Stimulated activated CD4-positive, alpha-beta T cell treated with anti-CD3 and anti-CD28 coated beads, Interleukin-15, amount 100 ng/mL, for 48 hours (primary cell): ENCODE measurements around the gene MAIP1.

Experiments
- DNase-seq, 2 donors: peaks; one replicate each; pipeline ENCODE4 v3.0.0-alpha.2; 2020; ENCODE audit warnings: low read depth in 2 of 2

Gene MAIP1

DNA sequence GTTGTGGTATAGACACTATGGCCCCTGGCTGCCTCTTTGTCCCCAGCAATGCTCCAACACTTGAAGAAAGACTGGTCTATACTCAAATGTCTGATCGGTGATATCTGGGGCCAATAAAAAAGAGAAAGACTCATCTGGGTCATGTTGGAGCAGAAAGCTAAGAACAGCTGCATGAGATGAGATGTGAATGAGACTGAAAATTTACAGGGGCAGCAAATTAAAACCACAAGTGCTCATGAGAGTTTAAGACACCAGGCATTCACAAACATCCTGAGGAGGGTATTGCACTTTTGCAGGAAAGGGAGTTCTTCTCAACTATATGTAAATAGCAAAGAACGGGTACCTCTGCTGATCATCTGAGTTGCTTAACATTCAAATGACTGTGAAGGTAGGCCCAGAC, 36.3 kb downstream of the MAIP1 start:
- DNase-seq, result no peak

DNA sequence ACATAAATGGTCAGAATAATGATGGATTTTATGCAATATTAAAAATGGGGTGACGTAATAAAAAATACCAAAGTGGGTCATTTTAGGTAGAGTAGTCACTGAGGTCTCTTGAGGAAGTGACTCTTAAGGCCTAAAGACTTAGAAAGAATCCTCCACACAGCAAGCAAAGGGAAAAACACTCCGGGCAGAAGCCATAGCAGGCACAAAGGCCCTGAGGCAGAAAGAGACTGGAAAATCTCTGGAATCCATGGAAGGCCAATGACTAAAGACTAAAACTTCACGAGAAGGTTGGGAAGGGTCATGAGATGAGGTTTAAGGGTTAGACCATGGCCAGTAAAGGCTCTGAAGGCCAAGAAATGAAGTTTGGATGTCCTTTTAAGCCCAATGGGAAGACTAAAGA, 36.9 kb downstream of the MAIP1 start:
- DNase-seq, result no peak

- DNase-seq, result no peak
These were observed 39.0 kb downstream of the MAIP1 start for GRCh38 chr2:199994371-199994770.

GRCh38 chr2:199994896-199995295, 39.5 kb downstream of the MAIP1 start:
- no peak for DNase-seq

GRCh38 chr2:199997296-199997695, 41.9 kb downstream of the MAIP1 start:
- DNase-seq, result no peak

GRCh38 chr2:199999166-199999565, 43.8 kb downstream of the MAIP1 start:
- DNase-seq, result no peak

DNA sequence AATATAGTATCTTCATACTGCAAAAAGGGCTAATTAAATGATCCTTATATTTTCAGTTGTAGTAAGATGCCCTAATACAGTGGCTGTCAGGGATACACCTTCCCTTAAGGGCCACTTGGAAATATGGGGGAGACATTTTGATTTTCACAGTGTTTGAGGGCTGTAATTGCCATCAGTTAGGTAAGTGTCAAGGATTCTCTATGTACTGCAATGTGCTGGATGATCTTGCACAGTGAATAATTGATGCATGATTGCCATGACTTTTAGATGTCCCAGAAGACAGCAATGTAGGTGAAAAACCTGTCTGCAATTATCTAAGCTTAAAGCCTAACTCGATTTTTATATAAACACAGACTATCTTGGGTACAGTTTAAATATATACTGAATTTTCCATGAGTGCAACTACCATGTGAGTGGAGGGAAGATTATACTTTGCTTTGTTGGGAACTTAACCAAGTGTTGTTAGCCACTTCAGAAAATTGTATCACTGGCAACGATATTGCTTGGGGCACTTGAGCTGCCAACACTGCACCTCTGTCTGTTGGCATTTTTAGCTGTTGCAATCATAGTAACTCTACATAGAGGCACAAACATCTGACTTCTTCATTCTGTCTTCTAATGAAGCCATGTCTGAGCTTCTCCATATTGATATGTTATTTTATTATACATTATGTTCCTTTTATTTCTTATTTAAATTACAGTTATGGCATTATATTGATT, 45.2 kb downstream of the MAIP1 start:
- no peak for DNase-seq

- DNase-seq, result no peak
These were observed 48.1 kb downstream of the MAIP1 start for GRCh38 chr2:200003444-200003843.

DNA sequence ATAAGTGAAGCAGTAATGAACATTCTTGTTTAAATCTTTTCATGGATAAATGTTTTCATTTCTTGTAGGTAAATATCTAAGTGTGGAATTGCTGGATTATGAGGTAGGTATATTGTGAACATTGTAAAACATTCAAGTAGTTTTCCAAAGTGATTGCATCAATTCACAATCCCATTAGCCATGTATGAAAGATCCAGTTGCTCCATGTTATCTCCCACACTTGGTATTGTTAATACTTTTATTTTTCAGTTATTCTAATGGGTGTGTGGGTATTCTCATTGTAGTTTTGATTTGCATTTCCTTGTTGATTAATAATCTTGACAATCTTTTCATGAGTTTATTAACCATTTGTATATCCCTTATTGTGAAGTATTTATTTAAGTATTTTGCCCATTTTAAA, 50.3 kb downstream of the MAIP1 start:
- no peak for DNase-seq

GRCh38 chr2:200007306-200007705, 51.9 kb downstream of the MAIP1 start:
- DNase-seq, result no peak

DNA sequence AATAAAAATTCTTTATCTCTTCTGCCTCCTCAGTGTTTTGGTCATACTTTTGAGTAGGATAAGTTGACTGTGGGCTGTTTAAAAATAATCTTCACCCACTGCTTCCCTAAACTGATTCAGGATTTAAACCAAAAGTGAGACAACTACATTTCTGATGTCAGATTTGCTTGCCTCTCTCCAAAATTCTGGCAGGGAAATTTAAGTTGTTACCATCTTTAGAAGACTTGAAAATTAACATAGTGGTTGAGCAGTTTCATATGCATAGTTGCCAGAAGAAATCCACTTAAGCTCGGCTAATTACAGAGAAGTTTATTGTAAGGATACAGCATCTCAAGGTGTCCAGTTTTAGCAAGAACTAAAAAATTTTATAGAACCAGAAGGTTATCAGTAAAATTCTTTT, 57.0 kb downstream of the MAIP1 start:
- no peak for DNase-seq
